OCI-M1 (cell line): ENCODE measurements around the gene OXCT1.
"Not testable (repeated sequence)": the region's sequence is repeated elsewhere in the genome, so short reads cannot be mapped to it uniquely, and the experiment has no call there.

Experiments used
- DNase-seq: peaks from one replicate; lab custom pipeline; 2025; lab: John Stamatoyannopoulos, UW

Gene OXCT1

DNA sequence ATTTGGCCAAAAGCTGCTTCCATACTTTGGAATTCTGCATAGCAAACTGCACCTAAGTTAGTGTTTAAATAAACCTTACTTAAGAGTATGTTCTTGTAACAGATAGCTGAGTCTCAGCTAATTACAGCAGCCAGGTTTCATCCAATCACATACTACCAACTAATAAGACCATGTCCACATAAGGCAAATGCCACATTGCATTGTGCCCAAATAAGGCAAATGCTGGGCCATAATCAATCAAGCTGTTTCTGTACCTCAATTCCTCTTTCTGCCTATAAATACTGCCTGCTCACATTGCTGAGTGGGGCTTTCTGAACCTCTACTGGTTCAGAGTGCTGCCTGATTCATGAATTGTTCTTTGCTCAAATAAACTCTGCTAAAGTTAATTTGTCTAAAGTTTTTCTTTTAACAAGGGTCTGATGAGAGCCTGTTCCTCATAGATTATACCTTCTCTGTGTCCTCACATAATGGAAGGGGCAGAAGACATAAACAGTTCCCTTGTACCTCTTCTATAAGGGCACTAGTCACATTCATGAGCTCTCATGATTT lies 4.4 kb upstream of the OXCT1 start:
- no peak for DNase-seq

DNA sequence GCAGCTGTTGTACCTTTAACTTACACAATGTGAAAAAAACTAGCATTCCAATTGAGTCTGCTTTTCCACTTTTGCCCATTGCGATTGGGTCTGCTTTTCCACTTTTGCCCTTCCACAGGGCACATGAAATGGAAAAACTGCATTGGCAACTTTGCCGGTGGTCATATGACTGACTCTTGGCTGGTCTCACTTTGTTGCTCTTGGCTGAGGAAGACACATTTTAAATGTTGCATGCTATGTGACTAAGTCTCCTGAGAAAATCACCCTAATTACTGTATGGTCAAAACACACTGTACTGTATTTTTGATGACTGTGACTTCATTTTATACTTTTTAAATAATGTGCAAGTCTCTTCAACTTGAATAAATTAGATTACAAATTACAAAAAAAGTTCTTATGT lies 1.6 kb upstream of the OXCT1 start:
- no peak for DNase-seq

DNA sequence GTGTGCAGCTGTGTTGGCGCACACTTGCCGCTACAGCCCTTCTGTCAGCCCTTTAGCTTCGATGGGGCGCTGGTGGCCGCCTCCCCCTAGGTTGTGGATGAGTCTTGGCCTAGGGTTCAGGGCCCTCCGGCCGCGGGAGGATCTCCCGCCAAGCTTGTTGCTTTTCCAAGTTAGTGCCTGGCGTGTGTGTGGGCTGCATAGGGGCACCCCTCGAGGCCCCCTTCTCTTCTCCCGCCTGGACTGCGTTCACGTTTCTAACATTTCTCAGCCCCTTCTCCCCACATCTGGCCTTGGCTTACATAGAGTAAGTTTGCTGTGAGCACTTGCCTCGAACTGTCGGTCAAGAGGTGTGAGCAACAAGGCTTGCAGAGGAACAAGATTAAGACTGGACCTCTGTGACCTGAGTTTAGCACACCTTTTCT lies 413 bp upstream of the OXCT1 start:
- no peak for DNase-seq

DNA sequence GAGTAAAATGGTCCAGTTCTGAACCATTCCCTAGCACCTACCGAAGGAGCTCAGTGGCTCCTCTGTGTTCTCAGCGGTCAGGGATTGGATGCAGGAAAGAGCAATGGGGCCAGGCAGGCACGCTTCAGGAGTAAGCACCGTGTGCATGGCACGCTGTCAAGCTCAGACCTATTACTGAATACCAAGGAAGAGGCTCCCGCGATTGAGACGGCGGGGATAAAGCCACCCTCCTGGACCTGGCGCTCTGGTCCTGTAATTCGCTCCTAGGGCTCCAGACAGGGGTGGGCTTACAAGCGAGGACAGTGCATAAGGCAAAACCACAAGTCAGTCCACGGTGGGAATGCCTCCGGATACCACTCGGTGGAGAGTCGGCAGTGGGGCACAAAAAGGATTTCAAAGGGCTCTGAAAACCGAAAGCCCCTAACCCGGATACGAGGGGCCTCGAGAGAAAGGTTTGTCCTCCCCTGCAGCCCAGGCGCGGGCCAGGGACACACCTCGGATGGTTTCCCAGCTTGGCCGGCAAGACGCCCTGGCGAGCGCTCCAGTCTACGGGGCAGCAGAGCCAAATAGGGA lies 988 bp downstream of the OXCT1 start:
- peak; percentile 51 for DNase-seq

DNA sequence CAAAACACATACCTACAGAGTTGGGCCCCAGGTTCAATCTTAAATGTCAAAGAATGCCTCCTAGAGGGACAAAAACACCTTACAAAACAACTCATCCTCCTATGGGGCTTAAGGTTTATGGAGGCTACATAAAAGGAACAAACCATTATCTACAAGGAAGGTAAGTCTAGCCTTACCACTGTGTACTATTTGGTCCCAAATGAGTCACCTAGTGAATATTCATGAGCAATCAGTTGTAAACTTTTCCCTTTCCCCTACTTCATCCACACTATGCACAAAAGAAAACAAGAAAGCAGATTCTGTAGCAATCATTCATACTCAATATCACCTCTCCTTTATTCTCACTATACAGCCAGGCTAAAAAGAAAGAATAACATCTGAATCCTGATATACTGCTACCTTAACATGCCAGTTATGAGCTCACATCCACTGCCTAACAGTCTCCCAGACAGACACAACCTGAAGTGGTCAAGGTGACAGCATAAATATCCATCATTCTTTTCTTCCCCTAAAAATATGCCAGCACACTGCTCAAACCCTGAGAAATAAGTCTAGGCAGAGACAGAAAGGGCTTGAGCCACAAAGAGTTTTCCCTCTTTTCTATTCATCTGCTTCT lies 6.2 kb downstream of the OXCT1 start:
- DNase-seq: peak; percentile 30

DNA sequence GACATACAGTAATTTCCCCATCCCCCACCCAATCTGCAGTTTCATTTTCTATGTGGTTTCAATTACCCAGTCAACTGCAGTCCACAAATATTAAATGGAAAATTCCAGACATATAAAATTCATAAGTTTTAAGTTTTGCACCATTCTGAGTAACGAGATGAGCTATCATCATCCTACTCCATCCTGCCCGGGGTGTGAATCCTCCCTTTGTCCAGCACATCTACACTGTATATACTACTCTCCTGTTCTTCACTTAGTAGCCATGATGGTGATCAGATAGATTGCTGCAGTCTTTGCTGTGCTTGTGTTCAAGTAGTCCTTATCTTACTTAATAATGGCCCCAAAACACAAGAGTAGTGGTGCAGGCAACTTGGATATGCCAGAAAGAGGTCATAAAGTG lies 11.3 kb downstream of the OXCT1 start:
- peak; percentile 21 for DNase-seq

DNA sequence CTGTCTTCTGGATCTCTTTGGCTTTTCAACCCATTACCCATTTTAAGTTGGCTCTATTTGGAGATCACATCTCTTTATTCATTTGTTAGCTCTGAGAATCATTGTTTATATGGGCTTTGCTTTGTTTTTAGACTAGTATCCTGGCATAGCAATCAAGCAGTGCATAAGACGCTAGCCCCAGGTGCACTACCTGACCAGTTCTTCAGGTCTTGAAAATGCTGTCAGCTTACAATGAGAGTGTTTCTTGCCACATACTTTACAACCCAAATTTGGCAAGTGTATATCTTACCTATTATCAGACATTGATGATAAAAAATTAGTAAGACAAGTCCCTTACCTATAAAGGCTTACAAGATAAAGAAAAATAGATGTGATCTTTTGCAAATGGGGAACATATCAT lies 12.2 kb downstream of the OXCT1 start:
- DNase-seq: no peak

DNA sequence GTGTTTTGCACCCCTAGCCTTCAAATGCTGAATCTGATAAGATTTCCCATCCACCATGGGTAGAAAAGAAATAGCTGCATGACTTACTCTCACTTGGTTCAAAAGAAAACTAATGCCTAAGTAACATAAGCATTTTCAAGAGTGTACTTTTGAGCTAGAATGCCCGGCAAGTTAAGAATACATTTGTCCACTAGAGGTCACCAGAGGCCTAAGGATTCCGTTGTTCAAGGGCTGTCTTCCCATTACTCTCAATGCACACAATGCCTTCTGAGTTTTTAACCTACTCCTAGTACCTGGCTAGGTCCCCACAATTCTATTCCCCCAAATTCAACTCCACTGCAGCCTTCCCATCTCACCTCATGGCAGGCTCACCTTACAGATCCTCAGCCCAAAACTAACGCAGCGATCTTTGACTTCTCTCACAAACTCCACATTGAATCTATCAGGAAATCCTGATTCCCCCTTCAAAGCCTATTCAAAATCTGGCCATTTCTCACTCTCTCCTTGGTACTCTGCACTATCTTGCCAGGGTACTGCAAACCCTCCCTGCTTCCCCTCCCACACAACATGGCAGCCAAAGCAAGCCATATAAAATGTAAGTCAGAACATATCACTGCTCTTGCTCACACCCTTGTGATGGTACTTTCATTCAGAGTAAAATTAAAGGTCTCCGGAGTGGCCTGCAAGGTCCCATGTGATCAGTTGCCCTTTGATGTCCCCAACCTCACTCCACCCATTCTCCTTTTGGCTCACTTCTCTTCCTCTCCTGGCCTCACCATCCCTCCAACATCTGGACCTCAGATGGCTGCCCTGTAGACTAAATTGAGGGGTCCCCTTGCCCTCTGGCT lies 13.4 kb downstream of the OXCT1 start:
- DNase-seq: peak; percentile 89

DNA sequence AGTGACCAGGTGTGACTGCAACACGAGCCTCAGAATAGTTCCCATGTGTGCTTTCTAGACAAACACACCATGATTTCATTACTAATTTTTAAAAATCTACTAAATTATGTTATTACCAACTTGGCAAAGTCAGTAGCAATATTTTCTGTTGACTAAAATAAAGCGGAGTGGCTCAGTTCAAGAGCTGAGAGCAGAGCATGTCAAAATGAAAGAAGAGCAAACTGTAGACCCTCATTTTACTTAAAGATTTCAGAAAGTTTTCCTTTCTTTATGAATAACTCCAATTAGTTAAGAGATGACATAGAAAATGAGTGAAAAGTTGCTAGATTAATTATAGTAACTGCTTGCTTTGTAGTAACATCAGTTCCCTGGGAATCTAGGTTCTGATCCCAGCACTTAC lies 17.9 kb downstream of the OXCT1 start:
- DNase-seq: no peak

DNA sequence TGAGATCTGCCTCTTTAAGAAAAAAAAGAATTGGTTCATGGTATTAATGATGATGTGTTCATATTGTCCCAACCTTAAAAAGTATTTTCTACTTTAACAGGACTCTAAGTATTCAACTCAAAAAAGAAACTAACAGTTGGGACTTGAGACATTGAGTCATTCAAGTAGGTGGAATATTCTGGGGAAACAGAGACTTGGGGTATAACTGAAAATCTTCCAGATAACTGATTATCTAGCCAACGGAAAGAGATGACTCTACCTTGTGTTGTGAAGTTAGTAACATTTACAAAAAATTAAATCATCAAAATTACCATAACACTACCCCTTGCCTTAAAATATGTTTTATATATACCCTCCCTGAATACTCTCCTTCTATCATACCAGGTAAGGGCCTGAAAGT lies 19.1 kb downstream of the OXCT1 start:
- DNase-seq: no peak

DNA sequence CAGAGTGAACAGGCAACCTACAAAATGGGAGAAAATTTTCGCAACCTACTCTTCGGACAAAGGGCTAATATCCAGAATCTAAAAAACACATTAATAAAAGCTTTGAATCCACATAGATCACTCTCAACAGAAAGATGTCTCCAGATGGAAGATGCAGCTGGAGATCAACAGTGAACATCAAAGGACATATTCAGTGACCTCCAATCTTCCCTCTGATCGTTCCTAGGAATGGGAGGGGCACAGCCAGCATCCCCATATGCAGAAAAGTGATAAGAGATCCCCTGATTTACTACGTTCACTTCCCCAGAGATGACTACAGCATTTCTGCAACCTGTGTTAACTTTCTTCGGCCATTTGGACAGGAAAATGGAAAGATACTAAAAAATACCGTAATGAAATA lies 21.2 kb downstream of the OXCT1 start:
- DNase-seq: no peak

DNA sequence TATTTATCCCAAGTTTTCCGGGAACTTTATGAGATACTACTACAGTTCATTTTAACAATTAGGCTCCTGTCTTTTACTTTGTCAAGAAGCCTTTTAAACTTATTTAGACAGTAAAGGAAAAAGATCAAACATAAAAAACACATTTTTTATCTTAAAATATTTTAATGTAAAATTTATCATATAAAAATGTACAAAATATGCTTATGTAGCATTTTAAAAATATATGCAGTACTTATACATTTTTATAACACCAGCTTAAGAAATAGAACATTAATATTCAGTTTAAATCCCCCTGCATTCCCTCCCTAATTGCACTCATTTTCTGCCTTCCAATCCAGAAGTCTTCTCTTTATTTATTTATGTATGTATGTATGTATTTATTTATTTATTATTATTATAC lies 24.5 kb downstream of the OXCT1 start:
- DNase-seq: not testable (repeated sequence)

DNA sequence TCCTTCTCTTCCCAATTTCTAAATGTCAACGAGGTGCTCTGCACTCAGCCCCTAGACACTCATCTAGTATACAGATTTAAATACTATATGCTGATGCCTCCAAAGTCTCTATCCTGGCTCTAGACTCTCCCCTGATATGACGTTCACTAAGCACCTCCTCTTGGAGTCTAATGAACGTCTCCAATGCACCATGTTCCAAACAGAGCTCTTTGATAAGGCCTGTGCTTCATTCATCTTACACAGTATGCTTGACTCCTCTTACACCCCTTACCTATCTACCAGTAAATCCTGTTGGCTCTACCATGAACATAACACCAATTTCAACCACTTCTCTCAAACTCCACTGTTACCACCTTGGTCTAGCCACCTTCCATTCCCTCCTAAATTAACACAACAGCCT lies 25.7 kb downstream of the OXCT1 start:
- DNase-seq: no peak

DNA sequence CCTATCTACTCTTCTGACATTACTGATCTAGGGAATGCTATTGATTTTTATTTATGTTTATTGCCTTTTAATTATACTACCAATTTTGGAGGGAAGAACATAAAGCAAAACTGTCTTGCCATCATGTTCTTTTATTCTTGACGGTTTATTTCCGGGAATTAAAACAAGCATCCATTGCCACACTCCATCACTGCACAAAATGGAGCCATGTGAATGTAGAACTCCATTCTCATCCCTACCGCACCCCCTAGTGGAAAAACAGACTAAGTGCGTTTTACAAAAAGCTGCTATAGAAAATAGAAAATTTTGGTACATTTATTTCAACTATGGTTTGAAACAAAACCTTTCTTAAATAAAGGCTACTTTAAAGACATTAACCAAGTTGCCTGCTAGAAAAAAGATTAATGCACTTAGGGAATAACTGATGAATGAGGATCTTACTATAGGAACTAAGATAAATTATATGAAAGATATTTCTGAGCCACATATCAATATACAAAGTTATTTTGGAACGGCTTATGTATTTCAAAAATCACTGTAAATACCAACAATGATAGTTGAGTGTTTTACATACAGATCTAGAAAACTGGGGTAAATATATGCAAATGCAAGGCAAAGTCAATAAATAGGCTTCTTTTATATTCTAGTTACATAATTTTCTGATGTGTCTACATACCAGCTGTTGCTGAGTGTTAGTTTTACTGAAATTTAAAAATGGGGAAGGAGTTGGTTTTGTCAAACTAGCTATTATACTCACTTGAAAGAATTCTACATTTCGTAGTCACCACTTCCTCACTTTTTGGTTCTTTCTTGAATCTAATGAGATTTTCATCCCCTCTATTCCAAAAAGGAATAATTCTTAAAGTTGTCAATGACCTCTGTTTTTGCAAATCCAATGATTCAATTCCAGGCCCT lies 26.5 kb downstream of the OXCT1 start:
- DNase-seq: peak; percentile 74

DNA sequence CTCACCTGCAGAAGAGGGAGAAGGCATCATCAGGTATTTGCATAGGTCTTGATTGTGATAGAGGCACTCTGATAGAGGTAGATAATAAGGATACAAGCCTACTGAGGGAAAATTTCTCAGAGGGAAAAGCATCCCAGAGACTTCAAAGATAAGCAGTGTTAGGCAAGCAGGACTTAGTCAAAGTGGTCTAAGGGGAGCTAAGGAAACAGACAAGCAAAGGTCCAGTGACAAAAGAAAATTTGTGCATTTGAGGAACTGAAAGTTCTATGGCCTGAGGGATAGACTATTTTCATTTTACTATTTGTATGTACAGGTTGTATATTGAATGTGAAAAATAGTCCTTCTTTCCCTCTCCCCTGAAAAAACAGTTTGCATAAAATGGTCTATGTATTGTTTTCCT lies 27.4 kb downstream of the OXCT1 start:
- DNase-seq: no peak

DNA sequence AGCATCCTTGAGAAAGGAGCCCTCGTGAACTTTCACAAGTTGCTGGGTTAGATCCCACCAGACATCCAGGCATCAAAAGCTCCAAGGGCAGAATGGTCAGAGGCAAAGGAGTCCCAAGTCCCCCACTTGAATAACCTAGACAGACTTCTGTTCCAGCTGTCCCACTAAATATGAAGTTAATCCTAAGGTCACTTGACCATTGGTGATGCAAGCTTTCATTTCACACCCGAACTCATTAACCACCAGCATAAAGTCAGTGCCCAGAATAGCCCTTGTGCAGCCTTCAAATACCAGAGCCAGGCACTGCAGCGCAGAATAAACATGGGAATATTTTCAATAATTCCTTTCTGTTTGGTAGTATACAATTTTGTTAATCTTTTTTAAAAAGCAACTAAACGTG lies 28.9 kb downstream of the OXCT1 start:
- no peak for DNase-seq

DNA sequence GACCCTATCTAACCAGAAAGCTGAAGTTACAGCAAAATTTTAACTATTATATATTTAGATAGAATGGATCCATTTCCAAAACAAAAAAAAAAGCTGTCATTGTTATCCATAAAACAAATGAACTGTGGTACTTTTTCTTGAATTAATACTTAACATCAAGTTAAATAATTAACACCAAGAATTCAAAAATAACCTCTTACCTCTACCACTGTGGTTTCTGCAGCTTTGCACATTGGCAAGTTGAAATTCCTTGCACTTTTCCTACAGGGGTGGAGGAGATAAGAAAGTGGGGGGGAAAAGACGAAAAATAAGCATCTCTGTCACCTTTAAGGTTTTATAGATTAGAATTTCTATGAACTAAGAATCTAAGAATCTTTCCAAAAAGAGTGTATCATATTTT lies 30.0 kb downstream of the OXCT1 start:
- no peak for DNase-seq

DNA sequence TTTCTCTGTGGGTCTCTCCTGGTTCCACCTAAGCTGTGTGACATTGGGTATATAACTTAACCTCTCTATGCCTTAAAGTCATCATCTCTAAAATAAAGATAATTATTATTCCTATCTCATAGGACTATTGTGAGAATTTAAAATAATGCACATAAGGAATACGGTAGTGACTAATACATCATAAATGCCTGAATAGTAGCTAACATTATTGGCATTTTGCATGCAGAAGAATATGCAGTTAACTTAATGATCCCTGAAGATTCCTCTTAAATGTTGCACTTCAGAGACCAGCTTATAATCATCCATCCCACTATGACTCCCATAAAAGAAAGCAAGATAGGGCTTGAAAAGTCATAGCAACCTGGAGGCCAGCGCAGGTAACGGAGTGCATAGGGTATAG lies 32.4 kb downstream of the OXCT1 start:
- DNase-seq: no peak

DNA sequence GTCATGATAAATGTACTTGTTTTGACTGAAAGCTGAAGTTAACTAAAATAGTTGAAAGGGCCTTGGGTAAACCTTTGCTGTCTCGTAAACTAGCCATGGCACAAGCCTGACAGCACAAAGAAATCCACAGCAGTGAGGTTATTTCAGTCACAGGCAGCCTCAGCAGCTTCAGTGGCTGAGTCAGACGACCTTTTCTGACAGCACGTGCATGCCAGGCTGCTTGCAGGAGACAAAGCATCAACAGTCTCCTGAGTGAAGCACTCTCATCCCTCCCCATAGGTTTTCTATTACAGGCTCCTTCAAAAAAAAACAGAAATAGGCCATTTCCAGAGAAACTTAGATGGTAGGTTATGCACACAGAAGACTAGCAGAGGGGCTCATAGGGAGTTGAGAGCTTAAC lies 34.6 kb downstream of the OXCT1 start:
- no peak for DNase-seq

DNA sequence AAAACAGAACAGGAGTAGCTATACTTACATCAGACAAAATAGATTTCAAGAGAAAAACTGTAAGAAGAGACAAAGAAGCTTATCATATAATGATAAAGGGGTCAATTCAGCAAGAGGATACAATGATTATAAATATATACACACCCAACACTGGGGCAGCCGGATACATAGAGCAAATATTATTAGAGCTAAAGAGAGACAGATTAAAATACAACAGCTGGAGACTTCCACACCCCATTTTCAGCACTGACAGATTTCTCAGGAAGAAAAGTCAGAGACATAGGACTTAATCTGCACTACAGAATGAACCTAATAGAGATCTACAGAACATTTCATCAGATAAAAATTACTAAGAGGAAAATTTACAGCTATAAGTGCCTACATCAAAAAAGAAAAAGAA lies 35.7 kb downstream of the OXCT1 start:
- no peak for DNase-seq

DNA sequence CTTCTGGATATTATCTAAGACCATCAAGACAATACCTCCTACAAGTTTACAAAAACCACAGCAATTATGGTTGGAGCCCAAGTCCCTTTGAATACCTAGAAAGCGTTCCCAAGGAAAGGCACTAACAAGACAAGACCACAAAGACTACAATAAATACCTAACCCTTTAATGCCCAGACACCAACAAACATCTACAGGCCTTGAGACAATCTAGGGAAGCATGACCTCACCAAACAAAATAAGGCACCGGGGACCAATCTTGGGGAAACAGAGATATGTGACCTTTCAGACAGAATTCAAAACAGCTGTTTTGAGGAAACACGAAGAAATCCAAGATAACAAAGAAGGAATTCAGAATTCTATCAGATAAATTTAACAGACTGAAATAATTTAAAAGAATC lies 37.8 kb downstream of the OXCT1 start:
- no peak for DNase-seq

DNA sequence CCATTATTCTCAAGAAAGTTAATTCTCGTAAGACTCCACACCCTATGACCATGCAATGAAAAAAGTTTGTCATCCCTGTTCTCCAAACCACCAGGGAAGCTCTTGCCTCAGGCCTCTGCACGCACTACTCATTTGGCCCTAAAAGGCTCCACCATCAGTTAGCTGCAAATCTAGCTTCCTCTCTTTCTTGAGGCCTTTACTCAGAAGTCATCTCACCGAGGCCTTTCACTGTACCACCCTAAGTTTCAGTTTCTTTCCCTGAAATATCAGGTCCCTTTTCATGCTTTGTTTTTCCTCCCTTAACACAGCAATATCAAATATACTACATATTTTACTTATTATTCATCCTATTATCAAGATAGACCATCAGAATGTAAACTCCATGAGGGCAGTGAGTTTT lies 39.1 kb downstream of the OXCT1 start:
- DNase-seq: no peak
